Uterus (tissue), 4 donors: Measurements from ENCODE around the gene GCHFR. TPM values are rescaled to one million over a fixed set of nuclear protein-coding genes. Genes with fewer than 3 reads are reported as not detected.

Source experiments
- DNase-seq, 2 donors: peaks; one replicate each; pipeline ENCODE4 v3.0.0-alpha.2; 2019 to 2020
- H3K27ac ChIP-seq, 2 donors: fragments of 200-600 bp; sonication (generic); 1 replicate in 1 of 2; 2 replicates in 1 of 2; pipeline ENCODE4 v1.5.1; 2016 to 2018
- H3K27me3 ChIP-seq, 2 donors: fragments of 200-600 bp; sonication (generic); one replicate each; pipeline ENCODE4 v1.5.1; 2018 to 2019; ENCODE audit warnings: control low read depth in 1 of 2
- H3K36me3 ChIP-seq, 2 donors: fragments of 200-600 bp; sonication (generic); one replicate each; pipeline ENCODE4 v1.5.1; 2019; ENCODE audit warnings: control low read depth in 1 of 2
- H3K4me1 ChIP-seq, 2 donors: fragments of 200-600 bp; sonication (generic); one replicate each; pipeline ENCODE4 v1.5.1; 2018 to 2019; ENCODE audit warnings: control low read depth in 1 of 2
- H3K4me3 ChIP-seq, 2 donors: fragments of 200-600 bp; sonication (generic); 1 replicate in 1 of 2; 2 replicates in 1 of 2; pipeline ENCODE4 v1.5.1; 2018 to 2019; ENCODE audit warnings: mild to moderate bottlenecking in 1 of 2
- H3K9me3 ChIP-seq, 2 donors: fragments of 200-600 bp; sonication (generic); one replicate each; pipeline ENCODE4 v1.5.1; 2019; ENCODE audit warnings: control low read depth in 1 of 2
- POLR2A ChIP-seq, 2 donors: fragments of 450-650 bp; IDR thresholded peaks; one replicate each; pipeline ENCODE4 v1.6.1; 2016; ENCODE audit warnings: antibody characterized with exemption in 2 of 2, mild to moderate bottlenecking in 1 of 2, moderate library complexity in 1 of 2
- intact Hi-C: fragments of 100-400 bp; cut with DNase I; formaldehyde crosslinking; loops from one replicate; pipeline ENCODE4 v1.15.1; 2023; ENCODE audit warnings: low total_unique reads
- total RNA-seq, 4 donors: library from RNA; depleted of rRNA in 3 of 4; stranded (reverse); fragments of >200 nt in 3 of 4; gene quantifications; one replicate each; pipeline versions ENCODE4 v1.1.0 to v1.2.4, GENCODE V29; 2014 to 2023
- TF ChIP-seq, protein P1 (sequence below), 4 experiments: fragments of 200-600 bp in 2 of 4; fragments of 450-650 bp in 2 of 4; sonication (generic) in 2 of 4; IDR thresholded peaks; one replicate each; pipeline ENCODE4 v1.5.1; 2016 to 2019; ENCODE audit warnings: antibody characterized with exemption in 4 of 4, mild to moderate bottlenecking in 2 of 4, moderate library complexity in 1 of 4
- donor health status: DM: yes; HTN: yes; CAD: no.

Gene GCHFR
- total RNA-seq: 100 to 1,000 TPM in 1 of 4 donors, 10 to 100 TPM in 2, 1 to 10 TPM in 1; 6.2 to 113 (median 34.5) TPM

DNA sequence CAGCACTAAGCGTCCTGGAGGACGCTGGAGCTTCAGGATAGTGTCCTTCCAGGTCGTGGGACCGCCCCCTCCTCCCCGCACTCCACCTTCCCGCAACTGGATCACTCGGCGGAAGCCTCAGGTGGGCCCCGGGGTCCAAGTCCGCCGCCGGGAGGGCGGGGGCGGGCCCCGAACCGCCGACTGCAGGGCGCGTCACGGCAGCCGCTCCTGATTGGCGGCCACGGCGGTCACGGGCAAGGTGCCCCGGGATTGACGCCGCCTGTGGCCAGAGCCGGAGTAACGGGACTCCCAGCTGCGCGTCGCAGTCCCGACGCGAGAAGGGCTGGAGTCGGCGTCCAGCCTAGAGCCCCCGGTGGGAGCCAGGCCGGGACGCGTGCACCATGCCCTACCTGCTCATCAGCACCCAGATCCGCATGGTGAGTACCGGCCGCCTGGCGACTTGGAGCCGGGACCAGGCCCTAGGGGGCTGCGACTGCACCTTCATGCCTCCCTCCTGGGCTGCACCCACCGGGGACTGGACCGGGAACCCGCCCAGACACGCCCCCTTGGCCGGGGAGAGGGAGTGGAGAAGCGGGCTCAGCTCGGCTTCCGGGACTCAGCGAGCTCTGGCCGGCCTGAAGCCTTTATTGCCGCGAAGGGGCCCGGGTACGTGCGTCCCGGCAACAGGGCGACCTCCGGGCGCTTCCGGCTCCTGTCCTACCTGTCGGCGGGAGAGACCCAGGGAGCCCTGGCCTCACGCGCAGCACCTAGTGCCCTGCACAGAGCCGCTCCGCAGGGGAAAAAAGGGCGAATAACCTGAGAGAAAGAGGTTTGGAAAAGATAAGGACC is at the start of gene GCHFR:
TSS of gene GCHFR (plus strand) at position 268 of the 828 bp plus-strand sequence. CDS start at position 381, 113 bp downstream.
- H3K27ac ChIP-seq: peak within 1 kb of the TSS; percentile 67 to 83
- intact Hi-C loops: no loop called here
- DNase-seq: peak; percentile 78 to 80
- no peaks in the 10 kb centered on the region for H3K27me3 ChIP-seq
- H3K9me3 ChIP-seq: no peaks in the 10 kb centered on the region
- peaks cover 0 to 4% of the 10 kb centered on the region in 2 donors for H3K4me1 ChIP-seq
- TF ChIP-seq POLR2A (IDR thresholded peaks at IDR 0.05): peak in 1 of 2 donors; percentile 53
- TF ChIP-seq, protein P1, sequence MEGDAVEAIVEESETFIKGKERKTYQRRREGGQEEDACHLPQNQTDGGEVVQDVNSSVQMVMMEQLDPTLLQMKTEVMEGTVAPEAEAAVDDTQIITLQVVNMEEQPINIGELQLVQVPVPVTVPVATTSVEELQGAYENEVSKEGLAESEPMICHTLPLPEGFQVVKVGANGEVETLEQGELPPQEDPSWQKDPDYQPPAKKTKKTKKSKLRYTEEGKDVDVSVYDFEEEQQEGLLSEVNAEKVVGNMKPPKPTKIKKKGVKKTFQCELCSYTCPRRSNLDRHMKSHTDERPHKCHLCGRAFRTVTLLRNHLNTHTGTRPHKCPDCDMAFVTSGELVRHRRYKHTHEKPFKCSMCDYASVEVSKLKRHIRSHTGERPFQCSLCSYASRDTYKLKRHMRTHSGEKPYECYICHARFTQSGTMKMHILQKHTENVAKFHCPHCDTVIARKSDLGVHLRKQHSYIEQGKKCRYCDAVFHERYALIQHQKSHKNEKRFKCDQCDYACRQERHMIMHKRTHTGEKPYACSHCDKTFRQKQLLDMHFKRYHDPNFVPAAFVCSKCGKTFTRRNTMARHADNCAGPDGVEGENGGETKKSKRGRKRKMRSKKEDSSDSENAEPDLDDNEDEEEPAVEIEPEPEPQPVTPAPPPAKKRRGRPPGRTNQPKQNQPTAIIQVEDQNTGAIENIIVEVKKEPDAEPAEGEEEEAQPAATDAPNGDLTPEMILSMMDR (IDR thresholded peaks at IDR 0.05): peak in 3 of 4 experiments; percentile 35 to 58 (median 49)
- peak within 1 kb of the TSS; percentile 43 to 56 for H3K4me3 ChIP-seq
- no peaks in the 10 kb centered on the region for H3K36me3 ChIP-seq

DNA sequence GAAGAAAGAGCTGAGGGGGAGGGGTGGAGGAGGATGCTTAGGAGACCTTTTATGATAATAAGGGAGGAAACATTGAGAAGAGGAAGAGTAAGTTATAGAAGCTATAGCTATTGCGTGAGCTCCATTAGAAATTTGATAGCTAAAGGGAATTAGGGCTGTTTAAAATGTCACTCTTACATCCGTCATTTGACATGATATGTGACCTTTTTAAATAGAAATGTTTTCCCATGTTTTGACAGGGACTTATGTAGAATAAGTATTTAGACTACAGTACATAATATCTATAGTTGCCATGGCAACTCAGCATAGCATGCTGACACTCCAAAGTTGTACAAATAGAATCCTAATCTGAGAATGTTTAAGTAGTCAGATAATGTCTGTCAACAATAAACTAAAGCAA is 49.7 kb upstream of the GCHFR start:
- DNase-seq: no peak
- Histone ChIP-seq H3K36me3 (no peaks in the 10 kb centered on the region), H3K27me3 (no peaks in the 10 kb centered on the region), H3K4me3 (no peak overlapping the region), H3K27ac (no peak overlapping the region), H3K4me1 (no peaks in the 10 kb centered on the region), H3K9me3 (no peaks in the 10 kb centered on the region)
- TF ChIP-seq, protein P1 (IDR thresholded peaks at IDR 0.05): no peak
- TF ChIP-seq POLR2A (IDR thresholded peaks at IDR 0.05): no peak
- intact Hi-C loops: no loop called here

DNA sequence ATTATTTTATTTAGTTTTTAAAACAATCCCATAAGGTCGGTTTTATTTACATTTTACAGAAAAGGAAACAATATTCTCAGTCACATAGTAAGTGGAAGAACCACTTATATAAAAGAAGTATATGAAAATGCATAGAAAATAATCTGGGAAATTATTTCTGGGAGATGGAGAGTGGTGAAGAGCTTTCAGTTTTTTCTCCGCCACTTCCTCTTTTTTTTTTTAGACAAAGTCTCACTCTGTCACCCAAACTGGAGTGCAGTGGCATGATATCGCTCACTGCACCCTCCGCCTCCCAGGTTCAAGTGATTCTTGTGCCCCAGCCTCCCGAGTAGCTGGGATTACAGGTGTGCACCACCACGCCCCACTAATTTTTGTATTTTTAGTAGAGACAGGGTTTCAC is 47.7 kb upstream of the GCHFR start:
- intact Hi-C loops: no loop called here
- H3K4me3 ChIP-seq: no peak overlapping the region
- no peaks in the 10 kb centered on the region for H3K4me1 ChIP-seq
- TF ChIP-seq, protein P1 (IDR thresholded peaks at IDR 0.05): no peak
- no peak for TF ChIP-seq POLR2A (IDR thresholded peaks at IDR 0.05)
- H3K9me3 ChIP-seq: no peaks in the 10 kb centered on the region
- no peak for DNase-seq
- no peaks in the 10 kb centered on the region for H3K36me3 ChIP-seq
- no peak overlapping the region for H3K27ac ChIP-seq
- no peaks in the 10 kb centered on the region for H3K27me3 ChIP-seq

DNA sequence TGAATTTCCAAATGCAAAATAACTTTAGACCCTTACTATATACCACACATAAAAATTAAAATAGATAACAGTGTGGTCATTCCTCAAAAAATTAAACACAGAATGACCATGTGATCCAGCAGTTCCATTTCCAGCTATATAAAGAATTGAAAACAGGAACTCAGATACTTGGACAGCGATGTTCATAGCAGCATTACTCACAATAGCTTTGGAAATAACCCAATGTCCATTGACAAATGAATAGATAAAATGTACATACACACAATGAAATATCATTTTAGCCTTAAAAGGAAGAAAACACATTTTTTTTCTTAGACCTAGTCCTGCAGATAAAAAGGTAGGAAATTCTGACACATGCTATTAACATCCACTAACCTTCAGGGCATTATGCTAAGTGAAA is 42.2 kb upstream of the GCHFR start:
- H3K27ac ChIP-seq: no peak overlapping the region
- no peaks in the 10 kb centered on the region for H3K36me3 ChIP-seq
- H3K27me3 ChIP-seq: no peaks in the 10 kb centered on the region
- no peak overlapping the region for H3K4me3 ChIP-seq
- DNase-seq: no peak
- H3K4me1 ChIP-seq: no peaks in the 10 kb centered on the region
- TF ChIP-seq, protein P1 (IDR thresholded peaks at IDR 0.05): no peak
- no peak for TF ChIP-seq POLR2A (IDR thresholded peaks at IDR 0.05)
- intact Hi-C loops: no loop called here
- H3K9me3 ChIP-seq: no peaks in the 10 kb centered on the region

DNA sequence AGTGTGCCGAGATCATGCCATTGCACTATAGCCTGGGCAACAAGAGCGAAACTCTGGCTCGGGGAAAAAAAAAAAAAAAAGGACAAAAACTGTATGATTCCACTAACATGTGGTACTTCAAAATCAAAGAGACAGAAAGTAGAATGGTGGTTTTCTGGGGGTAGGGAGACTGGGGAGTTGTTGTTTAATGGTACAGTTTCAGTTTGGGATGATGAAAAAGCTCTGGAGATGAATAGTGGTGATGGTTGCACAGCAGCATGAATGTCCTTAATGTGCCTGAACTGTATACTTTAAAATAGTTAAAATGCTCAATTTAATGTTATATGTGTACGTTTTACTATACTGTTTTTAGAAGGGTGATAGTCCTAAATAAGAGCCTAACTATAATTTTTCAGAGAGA is 41.5 kb upstream of the GCHFR start:
- H3K36me3 ChIP-seq: no peaks in the 10 kb centered on the region
- intact Hi-C loops: no loop called here
- H3K27me3 ChIP-seq: no peaks in the 10 kb centered on the region
- TF ChIP-seq, protein P1 (IDR thresholded peaks at IDR 0.05): no peak
- no peak for TF ChIP-seq POLR2A (IDR thresholded peaks at IDR 0.05)
- DNase-seq: no peak
- H3K4me3 ChIP-seq: no peak overlapping the region
- H3K27ac ChIP-seq: no peak overlapping the region
- no peaks in the 10 kb centered on the region for H3K4me1 ChIP-seq
- no peaks in the 10 kb centered on the region for H3K9me3 ChIP-seq
